ENCODE data around the gene MBNL1. TPM values are rescaled to one million over a fixed set of nuclear protein-coding genes. Genes with fewer than 3 reads are reported as not detected.
"Not testable (repeated sequence)": the region's sequence is repeated elsewhere in the genome, so short reads cannot be mapped to it uniquely, and the experiment has no call there.

Gene MBNL1
- total RNA-seq, 1 donor from 2014 or later: 14.7 TPM

DNA sequence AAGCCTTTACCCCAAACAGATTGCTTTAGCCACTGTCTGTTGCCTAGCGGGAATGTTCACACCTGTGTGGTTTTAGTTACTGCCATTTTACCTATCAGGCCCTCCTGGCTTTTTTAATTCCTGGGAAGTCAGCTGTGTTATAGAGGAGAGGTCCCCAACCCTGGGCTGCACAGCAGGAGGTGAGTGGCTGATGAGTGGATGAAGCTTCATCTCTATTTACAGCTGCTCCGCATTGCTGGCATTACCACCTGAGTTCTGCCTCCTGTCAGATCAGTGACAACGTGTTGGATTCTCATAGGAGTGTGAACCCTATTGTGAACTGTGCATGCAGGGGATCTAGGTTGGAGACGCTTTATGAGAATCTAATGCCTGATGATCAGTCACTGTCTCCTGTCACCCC, 127.0 kb downstream of the MBNL1 start:
- Histone ChIP-seq H2AFZ (replicated peaks) (no peak overlapping the region), H3K79me2 (ENCODE audit: low read depth) (no peaks in the 10 kb centered on the region), H4K20me1 (ENCODE audit: low read depth) (no peaks in the 10 kb centered on the region), H3K9ac (no peak overlapping the region), H3K4me1 (peaks cover 6% of the 10 kb centered on the region), H3K4me3 (no peak overlapping the region), H3K4me2 (no peak overlapping the region), H3K36me3 (no peaks in the 10 kb centered on the region), H3K27me3 (no peaks in the 10 kb centered on the region), H3K9me3 (ENCODE audit: low read depth) (no peaks in the 10 kb centered on the region), H3F3A (ENCODE audit: low read depth) (no peaks in the 10 kb centered on the region), H3K27ac (no peak overlapping the region)
- H3K27me3 Mint-ChIP-seq (ENCODE audit: insufficient read depth, low read depth): no peaks in the 10 kb centered on the region
- TF ChIP-seq, protein P1, sequence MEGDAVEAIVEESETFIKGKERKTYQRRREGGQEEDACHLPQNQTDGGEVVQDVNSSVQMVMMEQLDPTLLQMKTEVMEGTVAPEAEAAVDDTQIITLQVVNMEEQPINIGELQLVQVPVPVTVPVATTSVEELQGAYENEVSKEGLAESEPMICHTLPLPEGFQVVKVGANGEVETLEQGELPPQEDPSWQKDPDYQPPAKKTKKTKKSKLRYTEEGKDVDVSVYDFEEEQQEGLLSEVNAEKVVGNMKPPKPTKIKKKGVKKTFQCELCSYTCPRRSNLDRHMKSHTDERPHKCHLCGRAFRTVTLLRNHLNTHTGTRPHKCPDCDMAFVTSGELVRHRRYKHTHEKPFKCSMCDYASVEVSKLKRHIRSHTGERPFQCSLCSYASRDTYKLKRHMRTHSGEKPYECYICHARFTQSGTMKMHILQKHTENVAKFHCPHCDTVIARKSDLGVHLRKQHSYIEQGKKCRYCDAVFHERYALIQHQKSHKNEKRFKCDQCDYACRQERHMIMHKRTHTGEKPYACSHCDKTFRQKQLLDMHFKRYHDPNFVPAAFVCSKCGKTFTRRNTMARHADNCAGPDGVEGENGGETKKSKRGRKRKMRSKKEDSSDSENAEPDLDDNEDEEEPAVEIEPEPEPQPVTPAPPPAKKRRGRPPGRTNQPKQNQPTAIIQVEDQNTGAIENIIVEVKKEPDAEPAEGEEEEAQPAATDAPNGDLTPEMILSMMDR (IDR thresholded peaks at IDR 0.05): no peak
- TF ChIP-seq EZH2 (IDR thresholded peaks at IDR 0.05) (no peak), EZH2phosphoT487 (IDR thresholded peaks at IDR 0.05) (no peak)
- H3K9me3 Mint-ChIP-seq: no peaks in the 10 kb centered on the region
- no peak overlapping the region for H3K27ac Mint-ChIP-seq
- no peak overlapping the region for H3K4me3 Mint-ChIP-seq
- DNase-seq (ENCODE audit: low spot score): no peak
- peaks cover 5% of the 10 kb centered on the region for H3K36me3 Mint-ChIP-seq
- peaks cover 12% of the 10 kb centered on the region for H3K4me1 Mint-ChIP-seq

DNA sequence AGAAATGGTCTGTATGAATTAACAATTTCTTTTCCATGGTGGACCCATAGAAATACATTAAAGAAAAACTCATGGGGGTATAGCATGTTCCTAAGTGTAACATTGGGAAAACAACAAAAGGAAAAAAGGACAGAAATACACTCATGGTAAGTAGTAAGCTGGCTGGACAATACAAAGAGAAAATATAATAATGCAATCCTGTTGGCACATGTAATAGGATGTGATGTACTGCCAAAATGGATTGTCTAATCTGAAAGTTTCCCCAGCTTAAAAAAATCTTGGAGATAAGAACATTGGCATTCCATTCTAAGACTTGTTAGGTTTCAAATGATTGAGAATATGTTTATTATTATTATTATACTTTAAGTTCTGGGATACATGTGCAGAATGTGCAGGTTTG, 128.1 kb downstream of the MBNL1 start:
- no peak overlapping the region for H3K9ac ChIP-seq
- H3K4me3 Mint-ChIP-seq: no peak overlapping the region
- H3K27me3 Mint-ChIP-seq (ENCODE audit: insufficient read depth, low read depth): peaks cover 2% of the 10 kb centered on the region
- peaks cover 3% of the 10 kb centered on the region for H3K4me1 ChIP-seq
- no peaks in the 10 kb centered on the region for H3K9me3 ChIP-seq (ENCODE audit: low read depth)
- no peak overlapping the region for H3K27ac ChIP-seq
- H3K4me3 ChIP-seq: no peak overlapping the region
- H3K27ac Mint-ChIP-seq: no peak overlapping the region
- no peaks in the 10 kb centered on the region for H3K36me3 ChIP-seq
- no peaks in the 10 kb centered on the region for H4K20me1 ChIP-seq (ENCODE audit: low read depth)
- no peaks in the 10 kb centered on the region for H3F3A ChIP-seq (ENCODE audit: low read depth)
- no peaks in the 10 kb centered on the region for H3K79me2 ChIP-seq (ENCODE audit: low read depth)
- peaks cover 5% of the 10 kb centered on the region for H3K36me3 Mint-ChIP-seq
- no peaks in the 10 kb centered on the region for H3K27me3 ChIP-seq
- no peaks in the 10 kb centered on the region for H3K9me3 Mint-ChIP-seq
- no peak overlapping the region for H3K4me2 ChIP-seq
- no peak for TF ChIP-seq EZH2 (IDR thresholded peaks at IDR 0.05)
- TF ChIP-seq EZH2phosphoT487 (IDR thresholded peaks at IDR 0.05): no peak
- TF ChIP-seq, protein P1 (IDR thresholded peaks at IDR 0.05): no peak
- DNase-seq (ENCODE audit: low spot score): no peak
- H2AFZ ChIP-seq (replicated peaks): no peak overlapping the region
- peaks cover 1% of the 10 kb centered on the region for H3K4me1 Mint-ChIP-seq

DNA sequence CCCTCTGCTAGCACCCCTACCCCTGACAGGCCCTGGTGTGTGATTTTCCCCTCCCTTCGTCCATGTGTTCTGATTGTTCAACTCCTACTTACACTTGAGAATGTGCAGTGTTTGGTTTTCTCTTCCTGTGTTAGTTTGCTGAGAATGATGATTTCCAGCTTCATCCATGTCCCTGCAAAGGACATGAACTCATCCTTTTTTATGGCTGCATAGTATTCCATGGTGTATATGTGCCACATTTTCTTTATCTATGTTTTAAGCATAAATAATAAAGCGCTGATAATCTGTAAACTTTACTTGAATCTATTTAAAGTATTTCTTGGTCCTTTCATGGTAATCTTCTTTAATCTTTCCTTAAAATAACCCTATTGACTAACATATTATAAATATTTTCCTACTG, 128.6 kb downstream of the MBNL1 start:
- not testable (repeated sequence) for H4K20me1 ChIP-seq (ENCODE audit: low read depth); H3K27me3 Mint-ChIP-seq (ENCODE audit: insufficient read depth, low read depth); H2AFZ ChIP-seq (replicated peaks); H3K4me2 ChIP-seq; H3K36me3 Mint-ChIP-seq; H3K27ac Mint-ChIP-seq; H3K4me3 ChIP-seq; H3K9me3 Mint-ChIP-seq; H3K79me2 ChIP-seq (ENCODE audit: low read depth); H3K27me3 ChIP-seq; H3K4me1 ChIP-seq; H3K9me3 ChIP-seq (ENCODE audit: low read depth); H3K9ac ChIP-seq; H3K4me3 Mint-ChIP-seq; DNase-seq (ENCODE audit: low spot score); H3F3A ChIP-seq (ENCODE audit: low read depth); H3K4me1 Mint-ChIP-seq; H3K36me3 ChIP-seq; H3K27ac ChIP-seq

DNA sequence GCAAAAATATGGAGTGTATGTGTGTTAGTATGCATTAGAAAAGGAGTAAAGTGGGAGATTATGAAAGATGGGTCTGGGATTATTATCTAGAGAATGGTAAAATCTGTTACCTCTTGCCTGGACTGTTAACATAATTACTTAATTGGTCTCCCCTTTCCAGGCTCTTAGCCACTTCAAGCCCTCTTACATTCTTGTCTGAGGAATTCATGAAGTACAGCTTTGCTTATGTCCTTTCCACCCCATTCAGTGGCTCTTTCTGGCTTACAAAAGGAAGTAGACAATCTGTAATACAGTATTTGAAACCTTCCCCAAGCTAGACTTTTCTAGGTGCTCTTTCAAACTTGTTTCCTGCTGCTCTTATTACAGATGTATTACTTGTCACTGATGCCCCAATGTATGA, 129.8 kb downstream of the MBNL1 start:
- TF ChIP-seq, protein P1 (IDR thresholded peaks at IDR 0.05): no peak
- TF ChIP-seq EZH2 (IDR thresholded peaks at IDR 0.05) (no peak), EZH2phosphoT487 (IDR thresholded peaks at IDR 0.05) (no peak)
- Mint-ChIP-seq H3K36me3 (peaks cover 5% of the 10 kb centered on the region), H3K9me3 (no peaks in the 10 kb centered on the region)

More for the DNA sequence above, 129.8 kb downstream of the MBNL1 start:
- DNase-seq (ENCODE audit: low spot score): peak; percentile 9
- no peak overlapping the region for H3K27ac ChIP-seq
- H3K9me3 ChIP-seq (ENCODE audit: low read depth): no peaks in the 10 kb centered on the region
- H3K27me3 ChIP-seq: no peaks in the 10 kb centered on the region
- H3K4me2 ChIP-seq: no peak overlapping the region
- no peaks in the 10 kb centered on the region for H3K79me2 ChIP-seq (ENCODE audit: low read depth)
- no peaks in the 10 kb centered on the region for H3K36me3 ChIP-seq
- no peak overlapping the region for H3K9ac ChIP-seq
- no peak overlapping the region for H3K4me3 Mint-ChIP-seq
- peaks cover 3% of the 10 kb centered on the region for H3K27me3 Mint-ChIP-seq (ENCODE audit: insufficient read depth, low read depth)
- peaks cover 12% of the 10 kb centered on the region for H3K4me1 Mint-ChIP-seq
- no peak overlapping the region for H3K27ac Mint-ChIP-seq
- H3K4me1 ChIP-seq: peaks cover 3% of the 10 kb centered on the region
- no peak overlapping the region for H3K4me3 ChIP-seq
- no peaks in the 10 kb centered on the region for H3F3A ChIP-seq (ENCODE audit: low read depth)
- no peak overlapping the region for H2AFZ ChIP-seq (replicated peaks)
- no peaks in the 10 kb centered on the region for H4K20me1 ChIP-seq (ENCODE audit: low read depth)

Data from neural progenitor cell (in vitro differentiated cells).